IMR-90 (cell line): ENCODE results near the gene C6orf136.

Experiments used
- CEBPB ChIP-seq: IDR thresholded peaks from 2 replicates; pipeline ENCODE4 v1.6.1; 2012; ENCODE audit warnings: low read depth, low read length, improper control_type of control experiment
- CHD1 ChIP-seq: IDR thresholded peaks from 2 replicates; pipeline ENCODE4 v1.6.1; 2012; ENCODE audit warnings: low read depth, low read length, improper control_type of control experiment
- FOS ChIP-seq: fragments of 150-350 bp; IDR thresholded peaks from 2 replicates; pipeline ENCODE4 v1.6.1; 2016; ENCODE audit warnings: low read depth, low read length
- MAFK ChIP-seq: IDR thresholded peaks from 2 replicates; pipeline ENCODE4 v1.6.1; 2012; ENCODE audit warnings: low read depth, low read length, improper control_type of control experiment
- MAZ ChIP-seq: IDR thresholded peaks from 2 replicates; pipeline ENCODE4 v1.6.1; 2012; ENCODE audit warnings: low read depth, mild to moderate bottlenecking, low read length, improper control_type of control experiment, moderate library complexity, borderline replicate concordance
- MXI1 ChIP-seq: IDR thresholded peaks from 2 replicates; pipeline ENCODE4 v1.6.1; 2012; ENCODE audit warnings: low read depth, mild to moderate bottlenecking, low read length, moderate library complexity, borderline replicate concordance
- NFE2L2 ChIP-seq: fragments of 150-350 bp; IDR thresholded peaks from 2 replicates; pipeline ENCODE4 v1.6.1; 2016; ENCODE audit warnings: low read depth, mild to moderate bottlenecking, low read length
- POLR2A ChIP-seq: IDR thresholded peaks from 2 replicates; pipeline ENCODE4 v1.6.1; 2012; ENCODE audit warnings: mild to moderate bottlenecking, low read depth, low read length
- RAD21 ChIP-seq: IDR thresholded peaks from 2 replicates; pipeline ENCODE4 v1.6.1; 2012; ENCODE audit warnings: low read length, improper control_type of control experiment
- RCOR1 ChIP-seq: IDR thresholded peaks from 2 replicates; pipeline ENCODE4 v1.6.1; 2012; ENCODE audit warnings: mild to moderate bottlenecking, low read length, improper control_type of control experiment; ENCODE audit not compliant: insufficient replicate concordance
- RFX5 ChIP-seq: IDR thresholded peaks from 2 replicates; pipeline ENCODE4 v1.8.0; 2012; ENCODE audit warnings: low read depth, mild to moderate bottlenecking, low read length, moderate library complexity
- SMC3 ChIP-seq: fragments of 150-350 bp; IDR thresholded peaks from 2 replicates; pipeline ENCODE4 v1.6.1; 2016; ENCODE audit warnings: low read depth, mild to moderate bottlenecking, antibody characterized with exemption, low read length, moderate library complexity
- TF ChIP-seq, protein P1 (sequence below): fragments of 150-350 bp; IDR thresholded peaks from 2 replicates; pipeline ENCODE4 v1.6.1; 2016; ENCODE audit warnings: low read depth, mild to moderate bottlenecking, low read length, moderate library complexity, borderline replicate concordance
- TF ChIP-seq, protein P2 (sequence below): conservative IDR thresholded peaks from 2 replicates; pipeline ENCODE4 v1.5.1; 2012; ENCODE audit warnings: mild to moderate bottlenecking, low read depth, low read length, improper control_type of control experiment

DNA sequence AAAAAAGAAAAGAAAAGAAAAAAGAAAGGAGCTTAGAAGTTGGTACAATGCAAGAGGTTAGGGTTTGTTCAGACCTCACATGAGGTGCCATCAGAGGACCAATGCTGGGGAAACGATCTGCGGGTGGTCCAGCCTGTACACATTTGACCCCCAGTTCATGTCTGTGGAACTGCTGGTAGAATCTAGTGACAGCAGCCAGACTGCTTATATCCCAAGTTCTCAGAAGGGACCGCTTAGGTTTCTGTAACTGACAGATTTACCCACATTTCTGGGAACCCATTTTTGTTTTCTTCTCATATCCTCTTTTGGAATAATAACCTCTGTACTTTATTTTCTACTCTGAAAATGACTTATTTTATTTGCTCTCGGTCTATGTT is 34.8 kb downstream of the C6orf136 start:
- TF ChIP-seq, protein P1, sequence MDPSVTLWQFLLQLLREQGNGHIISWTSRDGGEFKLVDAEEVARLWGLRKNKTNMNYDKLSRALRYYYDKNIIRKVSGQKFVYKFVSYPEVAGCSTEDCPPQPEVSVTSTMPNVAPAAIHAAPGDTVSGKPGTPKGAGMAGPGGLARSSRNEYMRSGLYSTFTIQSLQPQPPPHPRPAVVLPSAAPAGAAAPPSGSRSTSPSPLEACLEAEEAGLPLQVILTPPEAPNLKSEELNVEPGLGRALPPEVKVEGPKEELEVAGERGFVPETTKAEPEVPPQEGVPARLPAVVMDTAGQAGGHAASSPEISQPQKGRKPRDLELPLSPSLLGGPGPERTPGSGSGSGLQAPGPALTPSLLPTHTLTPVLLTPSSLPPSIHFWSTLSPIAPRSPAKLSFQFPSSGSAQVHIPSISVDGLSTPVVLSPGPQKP, result no peak
- TF ChIP-seq POLR2A (no peak), FOS (no peak), MAZ (no peak), MXI1 (no peak), CEBPB (no peak), SMC3 (no peak), RFX5 (no peak), MAFK (no peak), RCOR1 (no peak), RAD21 (no peak), NFE2L2 (no peak), CHD1 (no peak)
- TF ChIP-seq, protein P2, sequence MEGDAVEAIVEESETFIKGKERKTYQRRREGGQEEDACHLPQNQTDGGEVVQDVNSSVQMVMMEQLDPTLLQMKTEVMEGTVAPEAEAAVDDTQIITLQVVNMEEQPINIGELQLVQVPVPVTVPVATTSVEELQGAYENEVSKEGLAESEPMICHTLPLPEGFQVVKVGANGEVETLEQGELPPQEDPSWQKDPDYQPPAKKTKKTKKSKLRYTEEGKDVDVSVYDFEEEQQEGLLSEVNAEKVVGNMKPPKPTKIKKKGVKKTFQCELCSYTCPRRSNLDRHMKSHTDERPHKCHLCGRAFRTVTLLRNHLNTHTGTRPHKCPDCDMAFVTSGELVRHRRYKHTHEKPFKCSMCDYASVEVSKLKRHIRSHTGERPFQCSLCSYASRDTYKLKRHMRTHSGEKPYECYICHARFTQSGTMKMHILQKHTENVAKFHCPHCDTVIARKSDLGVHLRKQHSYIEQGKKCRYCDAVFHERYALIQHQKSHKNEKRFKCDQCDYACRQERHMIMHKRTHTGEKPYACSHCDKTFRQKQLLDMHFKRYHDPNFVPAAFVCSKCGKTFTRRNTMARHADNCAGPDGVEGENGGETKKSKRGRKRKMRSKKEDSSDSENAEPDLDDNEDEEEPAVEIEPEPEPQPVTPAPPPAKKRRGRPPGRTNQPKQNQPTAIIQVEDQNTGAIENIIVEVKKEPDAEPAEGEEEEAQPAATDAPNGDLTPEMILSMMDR, result no peak
